HG03342 (cell line): Measurements from ENCODE around the gene EML2.
"Not testable (repeated sequence)": the region's sequence is repeated elsewhere in the genome, so short reads cannot be mapped to it uniquely, and the experiment has no call there.

Source experiments
- ATAC-seq: cut with Tn5 transposase; IDR thresholded peaks from one replicate; pipeline ENCODE4 v1.9.1; 2021; ENCODE audit warnings: mild to moderate bottlenecking, moderate library complexity; ENCODE audit not compliant: unreplicated experiment

EML2 gene

GRCh38 chr19:45650722-45651121, 11.5 kb upstream of the EML2 start:
- ATAC-seq, result no peak

GRCh38 chr19:45646345-45646698, 7.1 kb upstream of the EML2 start:
- no peak for ATAC-seq

- peak; percentile 35 for ATAC-seq
These were observed 6.6 kb upstream of the EML2 start for GRCh38 chr19:45645631-45646344.

GRCh38 chr19:45645068-45645630, 6.0 kb upstream of the EML2 start:
- no peak for ATAC-seq

- ATAC-seq, result no peak
These were observed 5.0 kb upstream of the EML2 start for GRCh38 chr19:45643927-45644771.

- ATAC-seq, result no peak
These were observed 4.1 kb upstream of the EML2 start for GRCh38 chr19:45643024-45643926.

GRCh38 chr19:45641274-45642105, 2.3 kb upstream of the EML2 start:
- peak; percentile 43 for ATAC-seq

GRCh38 chr19:45640849-45641273, 1.7 kb upstream of the EML2 start:
- ATAC-seq, result no peak

GRCh38 chr19:45637890-45638667, 1.1 kb downstream of the EML2 start:
- no peak for ATAC-seq

GRCh38 chr19:45636902-45637301, 2.3 kb downstream of the EML2 start:
- no peak for ATAC-seq

GRCh38 chr19:45636275-45636674, 2.9 kb downstream of the EML2 start:
- no peak for ATAC-seq

- no peak for ATAC-seq
These were observed 6.6 kb downstream of the EML2 start for GRCh38 chr19:45632468-45633196.

GRCh38 chr19:45630463-45630862, 8.7 kb downstream of the EML2 start:
- no peak for ATAC-seq

- no peak for ATAC-seq
These were observed 9.5 kb downstream of the EML2 start for GRCh38 chr19:45629704-45630103.

GRCh38 chr19:45628219-45628618, 11.0 kb downstream of the EML2 start:
- ATAC-seq, result not testable (repeated sequence)

- ATAC-seq, result no peak
These were observed 15.2 kb downstream of the EML2 start for GRCh38 chr19:45623984-45624383.

GRCh38 chr19:45621976-45622503, 17.2 kb downstream of the EML2 start:
- ATAC-seq, result no peak

- no peak for ATAC-seq
These were observed 17.8 kb downstream of the EML2 start for GRCh38 chr19:45621389-45621788.

GRCh38 chr19:45616704-45617017, 22.5 kb downstream of the EML2 start:
- ATAC-seq, result no peak
